GM18909 (cell line): ENCODE measurements around the gene GNAS.

Source experiments
- ATAC-seq: cut with Tn5 transposase; IDR thresholded peaks from one replicate; pipeline ENCODE4 v1.9.1; 2021; ENCODE audit warnings: mild to moderate bottlenecking; ENCODE audit not compliant: unreplicated experiment, poor library complexity

GNAS gene

GRCh38 chr20:58877050-58877975 is 24.8 kb downstream of the GNAS start:
- no peak for ATAC-seq

- ATAC-seq: no peak
Observed at GRCh38 chr20:58877976-58878360, 25.5 kb downstream of the GNAS start.

GRCh38 chr20:58878399-58878798 is 25.9 kb downstream of the GNAS start:
- ATAC-seq: no peak

- no peak for ATAC-seq
Observed at GRCh38 chr20:58880441-58880840, 27.9 kb downstream of the GNAS start.

GRCh38 chr20:58880994-58881752 is 28.7 kb downstream of the GNAS start:
- no peak for ATAC-seq

GRCh38 chr20:58882704-58883089 is 30.2 kb downstream of the GNAS start:
- no peak for ATAC-seq

- ATAC-seq: no peak
Observed at GRCh38 chr20:58883241-58883691, 30.8 kb downstream of the GNAS start.

GRCh38 chr20:58884966-58885365 is 32.5 kb downstream of the GNAS start:
- ATAC-seq: no peak

GRCh38 chr20:58886546-58886945 is 34.0 kb downstream of the GNAS start:
- no peak for ATAC-seq

GRCh38 chr20:58888103-58888502 is 35.6 kb downstream of the GNAS start:
- ATAC-seq: no peak

- peak; percentile 43 for ATAC-seq
Observed at GRCh38 chr20:58888521-58889333, 36.2 kb downstream of the GNAS start.

- ATAC-seq: no peak
Observed at GRCh38 chr20:58889334-58889760, 36.8 kb downstream of the GNAS start.

GRCh38 chr20:58889798-58890517 is 37.4 kb downstream of the GNAS start:
- no peak for ATAC-seq

- ATAC-seq: no peak
Observed at GRCh38 chr20:58890518-58891085, 38.1 kb downstream of the GNAS start.

GRCh38 chr20:58891086-58891717 is 38.7 kb downstream of the GNAS start:
- no peak for ATAC-seq

GRCh38 chr20:58891718-58892140 is 39.2 kb downstream of the GNAS start:
- ATAC-seq: no peak

GRCh38 chr20:58892141-58892931 is 39.8 kb downstream of the GNAS start:
- no peak for ATAC-seq

GRCh38 chr20:58892932-58893224 is 40.4 kb downstream of the GNAS start:
- ATAC-seq: no peak
